ENCODE results near the gene SIRPB1. TPM values are rescaled to one million over a fixed set of nuclear protein-coding genes. Genes with fewer than 3 reads are reported as not detected.
A peak's percentile ranks its signal among the peaks of the same experiment; 100 is the strongest.

Gene SIRPB1
- total RNA-seq, 1 experiment from 2014 or later, result 11.6 TPM

- Histone ChIP-seq H3K4me2 (ENCODE audit: low read length) (no peak overlapping the region), H3K36me3 (ENCODE audit: low read depth, low read length) (no peaks in the 10 kb centered on the region), H2AFZ (ENCODE audit: low read length) (no peak overlapping the region), H3K27me3 (ENCODE audit: low read length) (no peaks in the 10 kb centered on the region), H3K9me2 (replicated peaks; ENCODE audit: low read length) (no peaks in the 10 kb centered on the region), H3K4me1 (ENCODE audit: insufficient read depth, low read length) (peaks cover 16% of the 10 kb centered on the region), H3F3A (ENCODE audit: low read length, unreplicated experiment) (no peaks in the 10 kb centered on the region), H3K9ac (ENCODE audit: low read length) (no peak overlapping the region), H3K27ac (ENCODE audit: low read length) (no peak overlapping the region), H4K20me1 (ENCODE audit: low read length) (no peaks in the 10 kb centered on the region), H3K79me2 (ENCODE audit: low read length) (no peaks in the 10 kb centered on the region), H3K4me3 (ENCODE audit: low read length) (no peak overlapping the region), H3K9me3 (ENCODE audit: low read length) (no peaks in the 10 kb centered on the region)
- DNase-seq (peak; percentile 1), ATAC-seq (no peak)
- ChIA-PET POLR2A (ENCODE audit: unreplicated experiment) (interaction anchor here (0.6 kb wide), 1 partner anchor 24 kb away, joined by 4 read pairs; no protein-coding TSS in a partner anchor), CTCF (no interaction called here)
- intact Hi-C loops (cut with micrococcal nuclease), result no loop called here
- TF ChIP-seq EZH2 (IDR thresholded peaks at IDR 0.05; ENCODE audit: low read length, unreplicated experiment) (no peak), CTCF (conservative IDR thresholded peaks at IDR 0.05; ENCODE audit: low read depth, low read length) (no peak), EZH2phosphoT487 (IDR thresholded peaks at IDR 0.05; ENCODE audit: borderline replicate concordance, low read length) (no peak)
- no TSS peak for BruUV-seq (replicated peaks)
Measured at GRCh38 chr20:1631309-1632151, 11.7 kb upstream of the SIRPB1 start.

GRCh38 chr20:1630186-1630585 is 10.4 kb upstream of the SIRPB1 start:
- Histone ChIP-seq H3K79me2 (ENCODE audit: low read length) (no peaks in the 10 kb centered on the region), H3F3A (ENCODE audit: low read length, unreplicated experiment) (no peaks in the 10 kb centered on the region), H3K27ac (ENCODE audit: low read length) (no peak overlapping the region), H3K4me3 (ENCODE audit: low read length) (no peak overlapping the region), H3K4me2 (ENCODE audit: low read length) (no peak overlapping the region), H2AFZ (ENCODE audit: low read length) (no peak overlapping the region), H3K36me3 (ENCODE audit: low read depth, low read length) (no peaks in the 10 kb centered on the region), H3K9me2 (replicated peaks; ENCODE audit: low read length) (no peaks in the 10 kb centered on the region), H4K20me1 (ENCODE audit: low read length) (no peaks in the 10 kb centered on the region), H3K27me3 (ENCODE audit: low read length) (no peaks in the 10 kb centered on the region), H3K4me1 (ENCODE audit: insufficient read depth, low read length) (peaks cover 23% of the 10 kb centered on the region), H3K9ac (ENCODE audit: low read length) (no peak overlapping the region), H3K9me3 (ENCODE audit: low read length) (no peaks in the 10 kb centered on the region)
- ATAC-seq (no peak), DNase-seq (no peak)
- intact Hi-C loops (cut with micrococcal nuclease), result no loop called here
- no peak for TF ChIP-seq EZH2phosphoT487 (IDR thresholded peaks at IDR 0.05; ENCODE audit: borderline replicate concordance, low read length)
- TF ChIP-seq CTCF (conservative IDR thresholded peaks at IDR 0.05; ENCODE audit: low read depth, low read length), result no peak
- TF ChIP-seq EZH2 (IDR thresholded peaks at IDR 0.05; ENCODE audit: low read length, unreplicated experiment), result no peak
- CTCF ChIA-PET, result no interaction called here
- POLR2A ChIA-PET (ENCODE audit: unreplicated experiment), result no interaction called here
- no TSS peak for BruUV-seq (replicated peaks)

GRCh38 chr20:1629321-1629720 is 9.5 kb upstream of the SIRPB1 start:
- intact Hi-C loops (cut with micrococcal nuclease), result no loop called here
- ATAC-seq (no peak), DNase-seq (peak; percentile 1)
- Histone ChIP-seq H3K4me2 (ENCODE audit: low read length) (no peak overlapping the region), H3K9me3 (ENCODE audit: low read length) (no peaks in the 10 kb centered on the region), H3K79me2 (ENCODE audit: low read length) (no peaks in the 10 kb centered on the region), H3F3A (ENCODE audit: low read length, unreplicated experiment) (no peaks in the 10 kb centered on the region), H3K36me3 (ENCODE audit: low read depth, low read length) (no peaks in the 10 kb centered on the region), H3K4me1 (ENCODE audit: insufficient read depth, low read length) (peaks cover 32% of the 10 kb centered on the region), H3K27me3 (ENCODE audit: low read length) (no peaks in the 10 kb centered on the region), H3K9me2 (replicated peaks; ENCODE audit: low read length) (no peaks in the 10 kb centered on the region), H3K4me3 (ENCODE audit: low read length) (no peak overlapping the region), H2AFZ (ENCODE audit: low read length) (no peak overlapping the region), H4K20me1 (ENCODE audit: low read length) (no peaks in the 10 kb centered on the region), H3K27ac (ENCODE audit: low read length) (no peak overlapping the region), H3K9ac (ENCODE audit: low read length) (no peak overlapping the region)
- no TSS peak for BruUV-seq (replicated peaks)
- TF ChIP-seq EZH2 (IDR thresholded peaks at IDR 0.05; ENCODE audit: low read length, unreplicated experiment) (no peak), EZH2phosphoT487 (IDR thresholded peaks at IDR 0.05; ENCODE audit: borderline replicate concordance, low read length) (no peak), CTCF (conservative IDR thresholded peaks at IDR 0.05; ENCODE audit: low read depth, low read length) (no peak)
- POLR2A ChIA-PET (ENCODE audit: unreplicated experiment), result no interaction called here
- CTCF ChIA-PET, result no interaction called here
